ENCODE results near the gene CALML4. TPM values are rescaled to one million over a fixed set of nuclear protein-coding genes. Genes with fewer than 3 reads are reported as not detected.
"Not testable (repeated sequence)": the region's sequence is repeated elsewhere in the genome, so short reads cannot be mapped to it uniquely, and the experiment has no call there.

The CALML4 gene, protein sequence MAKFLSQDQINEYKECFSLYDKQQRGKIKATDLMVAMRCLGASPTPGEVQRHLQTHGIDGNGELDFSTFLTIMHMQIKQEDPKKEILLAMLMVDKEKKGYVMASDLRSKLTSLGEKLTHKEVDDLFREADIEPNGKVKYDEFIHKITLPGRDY
- 2.9 TPM for total RNA-seq

DNA sequence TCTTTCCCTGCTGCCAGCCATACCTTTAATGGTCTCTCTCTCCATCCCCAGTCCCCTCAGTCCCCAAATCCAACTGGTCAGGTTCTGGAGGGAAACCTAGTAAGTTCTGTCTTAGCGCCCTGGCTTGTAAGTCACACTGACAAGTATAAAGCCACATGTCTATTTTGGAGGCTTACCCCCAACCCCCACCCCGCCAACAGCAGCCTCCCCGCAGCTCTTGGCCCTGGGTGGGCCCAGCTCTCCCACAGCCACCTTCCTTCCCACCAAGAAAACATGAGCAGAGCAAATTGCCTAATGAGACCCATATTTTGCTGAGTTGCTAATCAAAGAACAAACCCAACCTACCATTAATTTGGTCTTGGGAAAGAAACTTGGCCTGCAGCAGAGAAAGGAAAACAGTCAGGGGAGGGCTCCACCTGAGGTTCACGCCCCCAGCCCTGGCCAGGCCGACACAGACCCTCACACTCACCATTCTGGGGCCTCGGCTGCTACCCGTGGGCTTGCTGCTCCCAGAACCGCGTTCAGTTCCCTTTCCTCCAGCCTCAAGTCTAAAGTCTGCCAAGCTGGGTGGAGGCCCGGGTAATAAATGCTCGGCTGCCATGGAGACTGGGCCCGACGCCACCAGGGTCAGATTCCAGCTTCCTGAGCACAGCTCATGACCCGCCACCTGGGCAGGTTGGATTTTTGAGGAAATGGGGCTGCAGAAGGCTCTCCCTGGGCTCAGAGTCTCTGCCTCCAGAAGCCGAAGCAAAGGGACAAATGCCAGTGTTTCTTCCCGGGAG lies at the start of gene CALML4:
Gene CALML4, minus strand, starts transcription at position 557 of the 782 bp plus-strand sequence. Its CDS starts 85 bp downstream, at position 472.
- peak; percentile 41 for ATAC-seq

DNA sequence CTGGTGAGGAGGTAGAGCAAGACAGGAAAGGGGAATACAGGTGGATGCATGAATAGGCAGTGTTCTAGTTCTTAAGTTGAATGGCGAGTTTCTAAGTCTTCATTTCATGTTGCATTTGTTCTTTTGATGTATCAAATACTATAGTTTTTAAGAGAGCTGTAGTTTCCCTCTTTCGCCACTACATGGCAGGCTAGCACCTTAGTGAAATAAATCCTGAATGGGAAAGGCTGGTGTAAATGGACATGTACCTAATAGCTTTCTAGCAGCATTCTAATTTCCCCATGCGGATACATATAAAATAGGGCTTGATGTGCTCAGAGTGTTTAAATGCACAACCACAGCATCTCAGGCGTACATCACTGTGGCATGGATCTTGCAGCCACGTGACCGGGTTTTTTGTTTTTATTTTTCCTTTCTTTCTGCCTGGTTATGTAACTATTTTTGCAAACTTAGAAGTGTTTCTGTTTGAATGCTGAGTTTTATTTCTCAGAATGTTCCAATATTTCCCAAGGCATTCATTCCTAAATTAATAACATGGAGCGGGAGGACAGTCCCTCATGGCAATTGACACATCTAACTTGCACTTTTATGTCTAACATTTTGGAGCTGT lies 47.9 kb upstream of the CALML4 start:
- peak; percentile 63 for ATAC-seq

- ATAC-seq, result no peak
Measured at GRCh38 chr15:68249058-68249713, 44.1 kb upstream of the CALML4 start.

- no peak for ATAC-seq
Measured at GRCh38 chr15:68244235-68244634, 39.1 kb upstream of the CALML4 start.

- ATAC-seq, result no peak
Measured at GRCh38 chr15:68241088-68241935, 36.2 kb upstream of the CALML4 start.

- ATAC-seq, result no peak
Measured at GRCh38 chr15:68239025-68239424, 33.9 kb upstream of the CALML4 start.

GRCh38 chr15:68235022-68235421 lies 29.9 kb upstream of the CALML4 start:
- peak; percentile 91 for ATAC-seq

GRCh38 chr15:68234520-68234919 lies 29.4 kb upstream of the CALML4 start:
- not testable (repeated sequence) for ATAC-seq

GRCh38 chr15:68234060-68234459 lies 28.9 kb upstream of the CALML4 start:
- ATAC-seq, result no peak

- no peak for ATAC-seq
Measured at GRCh38 chr15:68232937-68233336, 27.8 kb upstream of the CALML4 start.

DNA sequence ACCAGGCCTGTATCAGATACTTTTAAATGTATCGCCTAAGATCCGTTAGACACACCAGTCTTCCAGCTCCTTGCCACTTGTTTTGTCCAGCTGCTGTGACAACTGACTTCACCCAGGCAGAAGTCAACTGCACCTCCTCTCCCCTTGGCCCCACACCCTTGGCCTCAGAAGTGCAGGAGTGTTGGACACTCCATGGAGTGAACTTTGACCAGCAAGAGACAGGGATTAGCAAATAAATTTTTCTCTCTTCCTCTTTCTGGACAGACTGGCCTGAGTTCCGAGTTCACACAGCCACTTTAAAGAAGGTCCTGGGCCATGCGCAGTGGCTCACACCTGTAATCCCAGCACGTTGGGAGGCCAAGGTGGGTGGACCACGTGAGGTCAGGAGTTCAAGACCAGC lies 27.3 kb upstream of the CALML4 start:
- ATAC-seq, result no peak

- no peak for ATAC-seq
Measured at GRCh38 chr15:68231102-68231818, 26.1 kb upstream of the CALML4 start.

DNA sequence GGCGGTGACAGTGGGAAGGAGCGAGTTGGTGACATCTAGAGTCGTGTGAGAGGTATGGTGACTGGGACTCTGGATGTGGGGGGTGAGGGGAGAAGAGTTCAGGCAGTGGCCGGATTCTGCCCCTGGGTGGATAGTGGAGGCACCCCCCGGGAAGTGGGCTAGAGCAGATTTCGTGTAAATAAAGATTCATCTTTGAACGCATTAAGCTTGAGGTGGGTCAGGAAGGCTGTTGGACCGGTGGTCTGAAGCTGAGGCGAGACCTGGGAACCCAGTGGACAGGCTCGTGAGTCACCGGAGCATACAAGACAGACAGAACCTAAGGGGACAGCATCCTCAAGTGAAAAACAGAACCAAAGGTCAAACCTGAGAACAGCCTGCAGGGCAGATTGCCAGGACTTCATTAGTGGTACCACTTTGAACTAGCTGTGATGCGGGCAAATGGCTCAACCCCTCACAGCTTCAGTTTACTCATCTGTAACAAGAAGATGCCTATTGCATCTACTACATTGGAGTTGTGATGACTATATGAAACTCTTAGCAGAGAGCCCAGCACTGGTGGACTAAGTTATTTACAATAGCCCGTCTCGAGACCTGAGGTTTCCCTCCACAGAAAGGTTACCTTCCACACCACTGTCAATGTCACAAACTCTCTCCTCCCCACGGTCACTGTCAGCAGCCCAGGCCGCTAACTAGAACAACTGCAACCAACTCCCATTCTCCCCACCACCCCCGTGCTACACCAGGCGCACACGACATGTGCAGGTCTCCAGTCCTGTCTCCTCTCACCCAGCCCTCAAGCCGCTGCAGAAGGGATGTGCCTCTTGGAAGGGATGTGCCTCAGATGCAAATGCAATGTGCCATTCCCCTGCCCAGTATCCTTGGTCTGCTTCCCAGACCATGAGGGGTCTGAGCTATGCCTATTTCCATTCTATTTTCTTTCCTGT lies 25.3 kb upstream of the CALML4 start:
- ATAC-seq, result no peak

DNA sequence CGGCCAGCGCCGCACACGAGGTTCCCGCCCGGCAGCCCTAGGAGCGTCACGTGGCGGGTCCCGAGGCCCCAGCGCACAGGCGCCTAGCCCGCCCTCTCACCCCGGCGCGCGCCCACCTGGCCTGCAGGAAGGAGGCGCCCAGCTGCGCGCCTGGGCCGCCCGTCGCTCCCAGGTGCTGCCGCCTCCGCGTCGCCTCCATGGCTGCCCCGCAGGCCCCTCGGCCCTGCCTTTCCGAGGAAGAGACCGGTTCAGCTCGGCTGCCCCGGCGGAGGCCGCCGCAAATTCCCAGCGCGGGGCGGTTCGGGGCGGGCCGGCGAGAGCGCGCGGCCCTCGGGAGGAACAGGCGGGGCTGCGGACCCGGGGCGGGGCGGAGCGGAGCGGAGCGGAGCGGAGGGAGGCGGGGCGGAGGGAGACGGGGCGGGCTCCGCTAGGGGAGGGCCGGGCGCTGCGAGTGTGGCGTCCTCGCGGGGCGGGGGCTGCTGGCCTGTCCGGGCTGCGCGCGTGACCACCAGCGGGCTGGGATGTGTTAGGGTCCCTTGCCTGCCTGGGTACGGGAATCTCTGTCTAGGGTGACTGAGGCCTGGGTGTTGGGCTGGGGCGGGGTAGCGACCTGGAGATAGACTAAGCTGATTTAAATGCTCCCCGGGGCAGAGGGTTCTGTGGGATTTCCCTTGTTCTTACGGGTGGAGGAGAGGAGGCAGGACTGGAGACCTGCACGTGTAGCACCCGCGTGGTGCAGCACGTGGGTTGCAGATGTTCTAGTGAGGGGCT lies 24.4 kb upstream of the CALML4 start, which contains the start of gene CLN6:
Gene CLN6, minus strand, starts transcription at position 343 of the 771 bp plus-strand sequence. Its CDS starts 144 bp downstream, at position 199.
- peak; percentile 94 for ATAC-seq

DNA sequence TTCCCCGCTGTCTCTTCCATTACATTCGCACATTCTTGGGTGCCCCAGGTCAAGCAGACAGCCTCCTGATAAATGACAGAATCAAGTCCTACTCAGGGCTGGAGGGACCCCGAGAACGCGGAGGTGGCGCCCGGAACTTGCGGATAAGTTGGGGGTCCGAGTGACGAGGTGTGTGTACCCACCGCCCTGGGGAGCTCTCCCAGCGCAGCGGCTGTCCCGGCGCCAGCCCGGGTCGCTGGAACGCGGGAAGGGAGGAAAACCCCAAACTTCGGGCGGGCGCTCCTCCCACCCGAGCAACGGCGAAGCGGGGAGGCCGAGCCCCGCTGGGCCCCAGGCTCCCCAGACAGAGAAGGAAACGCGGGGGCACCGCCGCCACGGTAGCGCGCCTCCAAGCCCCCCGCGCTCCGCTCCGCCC lies 23.8 kb upstream of the CALML4 start:
- ATAC-seq, result no peak

- ATAC-seq, result no peak
Measured at GRCh38 chr15:68228143-68228970, 23.2 kb upstream of the CALML4 start.

DNA sequence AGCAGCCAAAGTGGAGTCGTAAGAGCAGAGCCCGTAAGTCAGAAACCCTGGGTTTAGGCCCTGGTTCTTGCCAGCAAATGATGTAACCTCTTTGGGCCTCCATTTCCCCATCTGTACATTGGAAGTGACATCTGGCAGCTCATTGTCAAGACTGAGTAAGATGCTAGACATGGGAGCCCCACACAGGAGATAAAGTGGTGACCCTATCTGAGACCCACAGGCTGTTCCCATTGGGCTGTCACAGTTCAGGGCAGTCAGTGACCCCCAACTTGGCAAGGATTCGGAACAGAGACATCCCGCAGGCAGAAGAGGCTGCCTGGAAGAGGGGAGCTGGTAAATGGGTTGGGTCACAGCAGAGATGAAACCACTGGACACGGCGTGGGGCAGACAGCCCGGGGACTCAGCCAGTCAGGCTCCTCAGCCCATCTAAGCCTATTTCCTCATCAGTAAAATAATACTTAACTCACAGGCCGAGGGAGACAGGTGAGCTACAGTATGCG lies 22.6 kb upstream of the CALML4 start:
- ATAC-seq, result no peak

DNA sequence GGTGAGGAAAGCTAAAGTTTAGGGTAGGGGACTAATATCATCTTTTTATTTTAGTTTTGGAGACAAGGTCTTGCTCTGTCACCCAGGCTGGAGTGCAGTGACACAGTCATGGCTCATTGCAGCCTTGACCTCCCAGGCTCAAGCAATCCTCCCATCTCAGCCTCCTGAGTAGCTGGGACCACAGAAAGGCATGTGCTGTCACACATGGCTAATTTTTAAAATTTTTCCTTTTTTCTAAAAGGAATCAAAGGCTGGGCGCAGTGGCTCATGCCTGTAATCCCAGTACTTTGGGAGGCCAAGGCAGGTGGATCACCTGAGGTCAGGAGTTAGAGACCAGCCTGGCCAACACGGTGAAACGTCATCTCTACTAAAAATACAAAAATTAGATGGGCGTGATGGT lies 20.3 kb upstream of the CALML4 start:
- not testable (repeated sequence) for ATAC-seq

Data from esophagus mucosa (tissue), 1 donor.